HG03066 (cell line): ENCODE data around the gene TLCD1.
"Not testable (repeated sequence)": the region's sequence is repeated elsewhere in the genome, so short reads cannot be mapped to it uniquely, and the experiment has no call there.

Source experiments
- ATAC-seq: cut with Tn5 transposase; IDR thresholded peaks from one replicate; pipeline ENCODE4 v1.9.1; 2021; ENCODE audit warnings: low read depth; ENCODE audit not compliant: unreplicated experiment

Gene TLCD1

DNA sequence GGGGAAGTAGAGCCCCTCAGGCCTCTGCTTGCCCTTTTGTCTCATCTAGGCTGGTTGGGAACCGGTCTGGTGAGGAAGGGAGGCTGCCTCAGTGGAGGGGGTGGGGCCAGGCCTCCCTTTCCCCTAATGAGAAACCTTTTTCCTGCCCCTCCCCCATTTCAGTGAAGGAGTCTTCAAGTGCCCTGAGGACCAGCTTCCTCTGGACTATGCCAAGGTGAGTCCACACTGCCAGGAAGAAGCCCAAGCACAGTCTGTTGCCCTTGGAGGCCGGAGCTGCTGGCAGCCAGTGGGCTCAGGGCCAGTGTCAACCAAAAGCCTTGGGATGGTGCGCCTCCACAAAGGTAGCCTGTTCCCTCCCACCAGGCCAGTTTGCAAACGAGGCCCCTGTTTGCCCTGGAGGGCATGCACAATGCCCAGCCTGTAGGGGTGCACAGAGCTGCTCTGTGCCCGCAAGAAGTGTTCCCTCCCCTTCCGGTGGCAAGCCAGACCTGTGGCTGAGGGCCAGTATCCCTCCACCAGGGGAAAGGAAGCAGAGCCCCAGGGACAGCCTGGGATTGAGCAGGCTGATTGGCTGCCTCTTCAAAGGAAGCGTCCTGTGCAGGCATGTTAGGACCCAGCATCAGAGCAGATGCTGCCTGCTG is 21.1 kb upstream of the TLCD1 start:
- no peak for ATAC-seq

DNA sequence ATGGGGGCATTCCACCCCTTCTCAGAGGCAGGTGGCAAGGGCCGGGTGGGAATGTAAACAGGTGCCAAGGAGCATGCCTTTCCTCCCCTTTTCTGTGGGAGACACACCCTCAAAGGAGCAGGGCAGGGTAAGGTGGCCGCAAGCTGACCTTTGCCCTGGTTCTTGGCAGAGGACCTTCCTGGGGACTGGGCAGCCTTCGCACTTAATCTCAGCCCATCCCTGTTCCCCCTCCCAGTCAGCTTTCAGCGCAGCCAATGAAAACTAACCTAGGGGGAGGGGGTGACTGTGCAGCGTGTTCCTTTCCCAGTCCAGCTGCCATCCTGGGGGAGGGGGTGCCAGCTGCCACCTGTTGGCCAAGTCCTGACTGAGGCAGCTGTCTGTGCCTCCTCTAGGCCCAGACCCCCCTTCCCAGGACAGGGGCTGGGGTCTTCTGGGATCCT is 20.6 kb upstream of the TLCD1 start:
- ATAC-seq: no peak

GRCh38 chr17:28745786-28746411 is 19.9 kb upstream of the TLCD1 start:
- ATAC-seq: no peak

DNA sequence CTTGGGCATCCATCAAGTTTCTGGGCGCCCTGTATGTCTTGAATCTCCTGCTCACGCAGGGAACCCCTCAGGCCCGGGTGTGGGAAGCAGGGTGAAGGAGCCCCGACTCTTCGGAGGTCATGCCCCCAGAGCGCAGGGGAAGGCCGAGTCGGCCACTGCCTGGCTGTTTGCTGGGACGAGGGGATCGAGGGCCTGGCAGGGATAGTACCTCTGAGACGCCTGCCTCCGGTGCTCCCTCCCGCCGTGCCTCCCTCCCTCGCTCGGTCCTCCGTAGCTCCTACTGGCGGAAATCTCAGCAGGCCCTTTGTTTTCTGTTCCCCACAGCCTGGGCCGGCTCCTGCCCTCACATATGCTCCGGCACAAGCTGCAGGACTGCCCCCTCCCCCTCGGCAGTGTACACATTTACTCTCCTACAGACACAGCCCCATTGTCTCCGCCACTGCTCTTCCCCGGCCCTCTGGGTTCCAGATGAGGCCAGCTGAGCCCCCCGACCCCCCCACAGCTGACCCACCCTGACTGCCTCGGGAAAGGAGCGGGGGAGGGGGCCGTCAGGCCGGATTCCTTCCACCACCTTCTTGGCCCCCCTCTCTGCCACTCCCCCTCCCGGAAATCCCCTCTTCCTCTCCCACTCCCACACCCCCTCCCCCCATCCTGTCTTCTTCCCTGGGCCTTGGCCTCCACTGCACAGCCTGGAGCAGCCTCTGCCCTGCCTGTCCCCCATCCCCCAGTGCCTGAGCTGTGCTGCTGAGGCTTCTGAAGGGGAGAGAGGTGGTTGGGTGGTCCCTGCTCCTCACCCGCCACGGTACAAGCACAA is 19.1 kb upstream of the TLCD1 start:
- no peak for ATAC-seq

GRCh38 chr17:28744104-28744971 is 18.3 kb upstream of the TLCD1 start:
- ATAC-seq: peak; percentile 18

GRCh38 chr17:28743243-28744103 is 17.4 kb upstream of the TLCD1 start, which contains the start of gene TRAF4:
Gene TRAF4 (plus strand): TSS chr17:28744011. CDS start chr17:28744113, 102 bp downstream.
- peak; percentile 49 for ATAC-seq

GRCh38 chr17:28741358-28742349 is 15.6 kb upstream of the TLCD1 start:
- ATAC-seq: no peak

DNA sequence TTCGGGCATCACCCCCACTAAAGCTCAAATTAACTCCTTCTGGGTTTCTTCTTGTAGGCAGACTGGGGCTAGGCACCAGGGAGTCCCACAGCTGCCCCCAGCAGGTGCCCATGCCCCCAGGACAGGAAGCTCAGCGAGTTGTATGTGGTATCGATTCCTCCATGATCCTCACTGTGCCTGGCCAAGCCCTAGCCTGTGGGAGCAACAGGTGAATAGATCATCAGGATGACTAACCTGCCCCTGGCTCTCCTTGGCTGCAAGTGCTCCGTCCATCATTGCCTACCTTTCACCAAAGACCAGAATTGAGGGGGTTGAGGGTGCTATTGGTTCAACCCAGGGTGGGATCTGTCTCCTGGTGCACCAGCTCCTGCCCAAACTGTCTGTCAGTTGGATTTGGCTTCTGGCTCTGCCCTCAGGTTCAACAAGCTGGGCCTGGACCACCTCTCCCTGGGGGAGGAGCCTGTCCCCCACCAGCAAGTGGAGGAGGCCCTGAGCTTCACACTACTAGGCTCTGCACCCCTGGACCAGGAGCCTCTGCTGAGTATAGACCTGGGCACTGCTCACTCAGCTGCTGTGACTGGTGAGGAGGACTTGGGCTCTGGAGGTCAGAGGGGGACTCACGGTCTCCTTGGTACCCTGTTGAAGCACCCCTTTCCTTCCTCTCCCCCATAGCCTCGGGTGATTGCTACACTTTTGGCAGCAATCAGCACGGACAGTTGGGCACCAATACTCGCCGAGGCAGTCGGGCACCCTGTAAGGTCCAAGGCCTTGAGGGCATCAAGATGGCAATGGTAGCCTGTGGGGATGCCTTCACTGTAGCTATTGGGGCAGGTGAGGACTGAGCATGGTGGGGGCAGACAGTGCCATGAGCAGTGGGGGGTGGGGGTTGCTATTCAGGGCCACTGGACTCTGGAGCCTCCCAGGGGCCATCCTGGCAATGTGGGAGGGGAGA is 14.6 kb upstream of the TLCD1 start:
- no peak for ATAC-seq

GRCh38 chr17:28738680-28739384 is 12.8 kb upstream of the TLCD1 start:
- ATAC-seq: no peak

DNA sequence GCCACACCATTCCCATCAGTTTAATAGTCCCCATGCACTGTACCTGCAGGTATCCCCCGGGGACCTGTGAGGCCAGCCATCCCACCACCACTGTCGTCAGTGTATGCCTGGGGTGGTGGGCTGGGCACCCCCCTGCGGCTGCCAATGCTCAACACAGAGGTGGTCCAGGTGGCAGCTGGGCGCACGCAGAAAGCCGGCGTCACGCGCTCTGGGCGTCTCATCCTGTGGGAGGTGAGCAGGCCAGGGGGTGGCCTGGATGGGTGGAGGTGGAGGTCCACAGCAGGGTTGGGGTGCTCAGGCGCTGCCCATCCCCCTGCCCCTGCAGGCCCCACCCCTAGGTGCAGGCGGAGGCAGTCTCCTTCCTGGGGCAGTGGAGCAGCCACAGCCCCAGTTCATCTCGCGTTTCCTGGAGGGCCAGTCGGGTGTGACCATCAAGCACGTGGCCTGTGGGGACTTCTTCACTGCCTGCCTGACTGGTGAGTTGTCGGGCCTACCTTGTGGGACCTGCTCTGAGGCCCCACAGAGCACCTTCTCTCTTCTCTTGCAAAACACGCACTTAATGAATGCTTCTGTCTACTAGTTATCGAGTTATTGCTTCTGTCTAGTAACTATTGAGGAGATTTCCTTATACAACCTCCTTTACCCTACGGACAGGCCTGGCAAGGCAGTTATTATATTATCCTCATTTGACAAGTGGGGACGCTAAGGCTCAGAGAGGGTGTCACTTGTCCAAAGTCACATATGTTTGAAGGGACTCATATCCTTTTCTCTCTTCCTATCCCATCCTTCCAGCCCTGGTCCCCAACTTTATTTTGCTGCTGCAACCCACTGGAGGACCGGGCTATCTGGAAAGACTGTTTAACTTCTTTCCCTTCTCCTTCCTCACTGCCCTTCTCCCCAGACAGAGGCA is 12.0 kb upstream of the TLCD1 start:
- ATAC-seq: no peak

DNA sequence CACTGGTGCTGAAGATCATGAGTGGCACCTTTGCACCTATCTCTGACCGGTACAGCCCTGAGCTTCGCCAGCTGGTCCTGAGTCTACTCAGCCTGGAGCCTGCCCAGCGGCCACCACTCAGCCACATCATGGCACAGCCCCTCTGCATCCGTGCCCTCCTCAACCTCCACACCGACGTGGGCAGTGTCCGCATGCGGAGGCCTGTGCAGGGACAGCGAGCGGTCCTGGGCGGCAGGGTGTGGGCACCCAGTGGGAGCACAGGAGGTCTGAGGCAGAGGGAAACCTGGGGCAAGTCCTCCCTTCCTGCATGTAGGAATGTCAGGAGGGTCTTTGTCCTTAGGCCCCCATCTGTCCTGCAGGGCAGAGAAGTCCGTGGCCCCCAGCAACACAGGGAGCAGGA is 11.3 kb upstream of the TLCD1 start:
- ATAC-seq: no peak

- not testable (repeated sequence) for ATAC-seq
Observed at GRCh38 chr17:28735913-28736769, 10.1 kb upstream of the TLCD1 start.

GRCh38 chr17:28735242-28735722 is 9.2 kb upstream of the TLCD1 start:
- no peak for ATAC-seq

DNA sequence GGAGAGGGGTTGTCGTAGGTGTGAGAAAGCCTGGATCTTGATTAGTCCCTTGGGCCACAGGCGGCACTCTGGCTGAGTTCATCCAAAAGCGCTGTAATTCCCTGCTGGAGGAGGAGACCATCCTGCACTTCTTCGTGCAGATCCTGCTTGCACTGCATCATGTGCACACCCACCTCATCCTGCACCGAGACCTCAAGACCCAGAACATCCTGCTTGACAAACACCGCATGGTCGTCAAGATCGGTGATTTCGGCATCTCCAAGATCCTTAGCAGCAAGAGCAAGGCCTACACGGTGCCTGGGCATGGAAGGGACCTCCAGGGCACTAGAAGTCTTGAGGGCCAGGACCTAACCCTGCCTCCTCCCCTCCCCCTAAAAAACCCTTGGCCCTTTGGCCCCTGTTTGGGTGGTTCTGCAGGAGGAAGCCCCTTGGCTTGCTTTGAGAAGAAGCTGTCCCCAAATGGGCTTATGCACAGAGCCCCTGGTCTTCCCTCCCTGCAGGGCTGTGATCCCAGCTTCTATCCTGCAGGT is 8.7 kb upstream of the TLCD1 start:
- no peak for ATAC-seq
